NCI-H2029 (cell line): ENCODE data around the gene CENPB.
"Not testable (repeated sequence)": the region's sequence is repeated elsewhere in the genome, so short reads cannot be mapped to it uniquely, and the experiment has no call there.

Experiments used
- DNase-seq: peaks from one replicate; lab custom pipeline; 2025; lab: John Stamatoyannopoulos, UW

Gene CENPB

GRCh38 chr20:3786665-3787323 is at the start of gene CENPB:
CENPB (minus strand) TSS chr20:3786740; CDS start chr20:3786483, 257 bp downstream.
- peak; percentile 81 for DNase-seq

DNA sequence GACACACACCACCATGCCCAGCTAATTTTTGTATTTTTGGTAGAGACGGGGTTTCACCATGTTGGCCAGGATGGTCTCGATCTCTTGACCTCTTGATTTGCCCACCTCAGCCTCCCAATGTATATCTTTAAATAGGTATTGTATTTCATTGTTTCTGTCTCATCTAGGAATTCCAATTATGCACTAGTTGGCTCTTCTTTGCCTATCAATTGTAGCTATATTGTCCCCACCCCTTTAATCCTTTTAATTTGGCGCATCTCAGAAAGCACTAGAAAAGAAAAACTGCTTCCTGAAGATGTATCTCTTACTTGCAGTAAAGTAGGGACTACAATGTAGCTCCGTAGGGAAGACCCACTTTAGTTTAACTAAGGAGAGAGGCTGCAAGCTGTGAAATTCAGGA is 49.6 kb upstream of the CENPB start:
- DNase-seq, result no peak

- DNase-seq, result not testable (repeated sequence)
These were observed 43.4 kb upstream of the CENPB start for GRCh38 chr20:3829891-3830290.

- DNase-seq, result no peak
These were observed 42.3 kb upstream of the CENPB start for GRCh38 chr20:3828798-3829197.

DNA sequence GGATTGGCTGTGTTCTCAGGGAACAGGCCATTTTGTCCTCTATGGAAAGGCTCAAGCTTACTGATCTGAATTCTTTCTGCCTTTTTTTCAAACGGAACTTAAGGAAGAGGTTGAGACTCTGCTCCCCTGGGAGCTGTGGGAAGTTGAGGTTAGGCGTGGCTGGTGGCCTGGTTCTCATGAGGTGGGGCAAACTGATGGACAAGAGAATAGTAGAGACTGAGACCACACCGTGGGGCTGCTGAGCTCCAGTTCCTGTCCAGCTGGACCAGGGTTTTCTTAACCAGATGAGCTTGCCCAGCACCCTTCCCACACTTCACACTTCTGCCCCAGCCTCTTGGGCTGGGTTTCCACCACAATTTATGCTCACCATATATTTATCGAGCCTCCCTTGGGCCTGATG is 39.9 kb upstream of the CENPB start:
- DNase-seq, result no peak

DNA sequence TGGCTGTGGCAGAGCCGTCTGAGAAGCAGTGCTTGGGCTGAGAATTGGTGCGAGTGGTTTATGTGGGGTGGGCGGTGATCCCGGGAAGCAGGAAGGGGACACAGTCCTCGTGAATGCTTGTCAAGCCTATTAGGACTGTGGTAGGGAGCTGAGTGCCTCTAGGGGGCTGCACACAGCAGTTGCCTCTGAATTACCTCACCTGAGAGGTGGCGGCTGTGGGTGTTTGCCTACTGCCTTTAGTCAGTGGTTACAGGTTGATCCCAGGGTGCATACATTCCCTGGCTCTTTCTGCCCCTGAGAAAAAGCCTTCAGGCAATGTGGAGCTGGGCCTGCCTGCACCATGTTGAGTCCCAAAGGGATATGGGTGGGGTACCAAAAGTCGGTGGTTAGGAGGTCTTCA is 39.0 kb upstream of the CENPB start:
- no peak for DNase-seq

- no peak for DNase-seq
These were observed 37.3 kb upstream of the CENPB start for GRCh38 chr20:3823881-3824280.

DNA sequence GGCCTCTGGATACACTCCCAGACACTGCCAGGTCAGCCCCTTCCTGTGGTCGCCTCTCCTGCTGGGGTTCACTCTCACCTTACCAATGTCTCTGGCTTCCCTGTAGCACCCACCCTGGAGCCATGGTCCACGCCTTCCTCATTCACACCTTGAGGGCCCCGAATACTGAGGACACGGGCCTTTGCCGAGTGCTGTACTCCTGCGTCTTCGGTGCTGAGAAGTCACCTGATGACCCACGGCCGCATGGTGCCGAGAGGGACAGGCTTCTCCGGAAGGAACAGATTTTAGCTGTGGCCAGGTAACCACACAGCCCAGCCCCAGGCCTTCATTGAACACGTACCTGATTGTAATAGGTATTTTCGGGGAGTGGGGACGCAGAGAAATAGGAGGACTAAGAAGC is 35.5 kb upstream of the CENPB start:
- no peak for DNase-seq

DNA sequence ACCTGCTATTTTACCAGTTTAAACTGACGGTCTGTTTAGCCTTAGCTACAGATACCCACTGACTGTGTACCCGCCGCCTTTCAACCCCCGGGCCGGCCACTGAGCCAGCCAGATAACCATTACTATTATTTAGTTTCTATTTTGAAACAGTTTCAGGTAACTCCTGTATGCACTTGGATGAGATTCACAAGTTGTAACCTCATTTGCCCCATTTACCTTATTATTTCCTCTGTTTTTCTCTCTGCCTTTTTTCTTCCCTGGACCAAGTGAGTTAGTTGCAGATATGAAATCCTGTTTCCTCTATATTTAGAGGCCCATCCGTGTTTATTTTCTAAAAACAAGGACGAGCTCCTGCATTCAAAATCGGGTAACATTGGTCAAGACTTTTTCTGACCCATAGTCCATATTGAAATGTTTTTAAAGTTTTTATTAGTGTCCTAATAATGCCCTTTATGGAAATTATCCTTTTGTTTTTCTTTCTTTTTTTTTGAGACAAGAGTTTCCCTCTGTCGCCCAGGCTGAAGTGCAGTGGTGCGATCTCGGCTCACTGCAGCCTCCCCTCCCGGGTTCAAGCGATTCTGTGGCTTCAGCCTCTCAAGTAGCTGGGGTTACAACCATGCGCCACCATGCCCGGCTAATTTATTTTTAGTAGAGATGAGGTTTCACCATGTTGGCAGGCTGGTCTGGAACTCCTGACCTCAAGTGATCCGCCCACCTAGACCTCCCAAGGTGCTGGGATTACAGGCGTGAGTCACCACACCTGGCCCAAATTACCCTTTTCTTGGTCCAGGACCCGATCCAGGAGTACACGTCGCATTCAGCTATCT is 34.6 kb upstream of the CENPB start:
- DNase-seq, result no peak

GRCh38 chr20:3820048-3820900 is 33.7 kb upstream of the CENPB start, which contains the start of gene AP5S1:
AP5S1 (plus strand) TSS chr20:3820547; CDS start chr20:3822118, 1,571 bp downstream.
- peak; percentile 95 for DNase-seq

DNA sequence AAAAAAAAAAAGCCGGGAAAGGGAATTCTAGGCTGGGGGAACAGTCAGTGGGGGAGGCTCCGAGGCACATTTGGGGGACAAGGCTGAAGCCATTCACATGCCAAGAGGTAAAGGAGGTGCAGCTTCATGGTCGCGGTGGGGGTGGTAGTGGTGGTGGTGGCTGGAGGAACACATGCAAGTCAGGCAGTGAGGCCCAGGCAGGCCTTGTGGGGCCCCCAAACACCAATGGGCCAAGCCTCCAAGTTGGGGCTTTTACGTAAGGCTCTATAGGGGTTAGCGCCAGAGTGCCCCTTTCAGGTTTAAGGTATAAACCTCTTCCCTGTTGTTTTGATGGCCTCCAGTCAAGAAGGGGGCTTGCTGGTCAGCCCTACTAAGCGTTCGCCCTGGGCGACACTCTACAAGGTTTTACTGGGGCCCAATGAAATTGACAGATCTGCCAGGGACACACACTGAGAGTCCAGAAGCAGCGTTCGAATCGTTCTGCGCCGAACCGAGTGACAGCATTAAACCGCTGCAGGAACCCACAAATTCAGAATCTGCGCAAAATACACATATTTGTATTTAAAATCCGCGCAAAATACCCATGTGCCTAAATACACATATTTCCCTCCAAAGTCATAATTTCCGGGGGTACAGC is 33.0 kb upstream of the CENPB start:
- DNase-seq, result no peak

- DNase-seq, result peak; percentile 64
These were observed 31.9 kb upstream of the CENPB start for GRCh38 chr20:3818155-3819151.

DNA sequence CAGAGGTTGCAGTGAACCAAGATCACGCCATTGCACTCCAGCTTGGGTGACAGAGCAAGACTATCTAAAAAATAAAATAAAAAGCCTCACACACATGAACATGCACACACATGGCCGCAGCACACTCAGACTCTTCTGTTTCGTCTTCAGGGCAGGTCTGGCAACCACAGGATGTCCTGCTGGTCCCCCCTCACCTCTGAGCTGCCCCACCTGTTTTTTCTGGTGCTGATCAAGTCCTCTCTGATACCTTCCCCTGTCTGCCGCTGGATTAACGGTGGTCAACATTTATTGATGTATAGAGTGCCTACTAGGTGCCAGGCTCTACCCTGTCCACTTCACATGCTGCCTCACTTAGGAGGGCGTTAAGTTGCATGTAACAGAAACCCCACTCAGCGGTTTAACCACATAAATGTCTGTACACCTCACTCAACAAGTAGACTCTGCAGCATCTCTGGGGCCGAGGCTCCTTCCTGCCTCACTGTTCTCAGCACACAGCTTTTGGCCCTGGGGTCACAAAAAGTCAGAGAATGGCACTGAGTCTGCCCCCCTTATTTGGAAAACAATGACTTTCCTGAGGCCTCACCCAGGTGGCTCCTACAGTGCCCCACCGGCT is 29.3 kb upstream of the CENPB start:
- DNase-seq, result no peak

- no peak for DNase-seq
These were observed 28.5 kb upstream of the CENPB start for GRCh38 chr20:3814928-3815495.

DNA sequence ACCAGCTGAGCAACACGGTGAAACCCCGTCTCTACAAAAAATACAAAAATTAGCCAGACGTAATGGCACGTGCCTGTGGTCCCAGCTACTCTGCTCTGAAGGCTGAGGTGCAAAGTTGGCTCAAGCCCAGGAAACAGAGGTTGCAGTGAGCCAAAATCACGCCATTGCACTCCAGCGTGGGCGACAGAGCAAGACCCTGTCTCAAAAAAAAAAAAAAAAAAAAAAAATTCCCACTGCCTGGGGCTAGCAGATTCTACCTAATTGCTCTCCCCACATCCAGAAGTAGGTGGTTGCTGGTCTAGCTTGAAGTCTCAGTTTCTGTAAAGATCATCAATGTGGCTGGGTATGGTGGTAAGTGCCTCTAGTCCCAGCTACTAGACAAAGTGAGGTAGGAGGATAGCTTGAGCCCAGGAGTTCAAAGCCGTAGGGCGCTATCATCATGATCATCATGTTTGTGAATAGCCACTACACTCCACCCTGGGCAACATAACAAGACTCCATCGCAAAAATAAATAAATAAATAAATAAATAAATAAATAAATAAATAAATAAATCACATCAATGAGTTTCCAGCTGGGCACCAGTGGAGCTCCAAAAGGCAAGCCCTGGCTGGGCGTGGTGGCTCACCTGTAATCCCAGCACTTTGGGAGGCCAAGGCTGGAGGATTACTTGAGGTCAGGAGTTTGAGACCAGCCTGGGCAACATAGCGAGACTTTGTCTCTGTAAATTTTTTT is 27.5 kb upstream of the CENPB start:
- no peak for DNase-seq

- DNase-seq, result no peak
These were observed 26.7 kb upstream of the CENPB start for GRCh38 chr20:3812975-3813847.

DNA sequence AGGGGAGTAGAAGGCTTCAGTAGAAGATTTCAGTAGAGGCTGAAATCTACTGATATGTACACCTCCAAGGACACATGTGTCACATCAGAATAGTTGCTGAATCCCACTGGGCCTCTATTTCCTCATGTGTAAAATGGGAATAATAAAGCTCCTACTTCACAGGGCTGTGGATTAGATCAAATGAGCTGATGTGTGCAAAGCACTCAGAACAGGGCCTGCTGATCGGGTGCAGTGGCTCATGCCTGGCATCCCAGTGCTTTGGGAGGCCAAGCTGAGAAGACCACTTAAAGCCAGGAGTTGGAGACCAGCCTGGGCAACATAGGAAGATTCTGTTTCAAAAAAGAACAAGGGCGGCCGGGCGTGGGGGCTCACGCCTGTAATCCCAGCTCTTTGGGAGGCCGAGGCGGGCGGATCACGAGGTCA is 25.7 kb upstream of the CENPB start:
- DNase-seq, result no peak
